GM12872 (cell line): ENCODE measurements around the gene LRIT3.

Experiments
- CTCF ChIP-seq: IDR thresholded peaks from 3 replicates; pipeline ENCODE4 v1.5.1; 2011; ENCODE audit warnings: low read depth, mild to moderate bottlenecking, low read length, moderate library complexity; ENCODE audit not compliant: insufficient read depth

The LRIT3 gene

GRCh38 chr4:109875106-109875505 is 27.2 kb downstream of the LRIT3 start:
- TF ChIP-seq CTCF, result no peak

GRCh38 chr4:109876634-109877265 is 28.8 kb downstream of the LRIT3 start:
- no peak for TF ChIP-seq CTCF

- no peak for TF ChIP-seq CTCF
Observed at GRCh38 chr4:109877400-109877799, 29.5 kb downstream of the LRIT3 start.

- no peak for TF ChIP-seq CTCF
Observed at GRCh38 chr4:109878355-109878754, 30.4 kb downstream of the LRIT3 start.

GRCh38 chr4:109879081-109879480 is 31.2 kb downstream of the LRIT3 start:
- no peak for TF ChIP-seq CTCF

- no peak for TF ChIP-seq CTCF
Observed at GRCh38 chr4:109879636-109880314, 31.9 kb downstream of the LRIT3 start.

- TF ChIP-seq CTCF, result no peak
Observed at GRCh38 chr4:109886303-109886702, 38.4 kb downstream of the LRIT3 start.
